ENCODE measurements around the gene MRNIP. TPM values are rescaled to one million over a fixed set of nuclear protein-coding genes. Genes with fewer than 3 reads are reported as not detected.

The MRNIP gene
- total RNA-seq, 1 experiment from 2014 or later = 36.2 TPM

- Histone ChIP-seq H3K9ac (ENCODE audit: low read length) (no peak overlapping the region; the same call in 1 of the 2 replicates), H2AFZ (ENCODE audit: low read depth, low read length, poor library complexity, severe bottlenecking) (no peak overlapping the region), H4K20me1 (ENCODE audit: insufficient read depth) (no peaks in the 10 kb centered on the region), H3K27me3 (ENCODE audit: insufficient read depth, low read length) (no peaks in the 10 kb centered on the region), H3K27ac (ENCODE audit: low read depth, low read length) (peak overlapping the region; percentile 99; the same call in 1 of the 2 replicates), H3K9me2 (ENCODE audit: insufficient read depth) (no peaks in the 10 kb centered on the region), H3K9me3 (ENCODE audit: control insufficient read depth in 1 of 2, insufficient read depth in 1 of 2, low read depth in 1 of 2, low read length in 2 of 2) (no peaks in the 10 kb centered on the region), H3K4me2 (ENCODE audit: low read length) (peak overlapping the region; percentile 99), H3K79me2 (ENCODE audit: insufficient read depth, low read length) (peaks cover 11% of the 10 kb centered on the region; the same call in 1 of the 2 replicates), H3K4me1 (ENCODE audit: control insufficient read depth in 1 of 2, insufficient read depth in 2 of 2, low read length in 2 of 2) (peaks cover 9 to 22% of the 10 kb centered on the region in 2 experiments; a peak in 3 of 4 replicates), H3K36me3 (ENCODE audit: control insufficient read depth in 1 of 2, insufficient read depth in 2 of 2, low read length in 2 of 2) (peaks cover 0 to 11% of the 10 kb centered on the region in 2 experiments; a peak in 1 of 4 replicates), H3K4me3 (replicated peaks in 1 of 2; ENCODE audit: low read depth in 1 of 2, low read length in 2 of 2) (peak overlapping the region; percentile 65 to 84; a peak in 3 of 4 replicates)
- ChIA-PET CTCF (no interaction called here), RAD21 (ENCODE audit: low non-redundant PET in 1 of 2, low total read pairs in 2 of 2, uncharacterized antibody in 2 of 2, unreplicated experiment in 2 of 2) (no interaction called here), POLR2A (no interaction called here)
- no peak for DNase-seq (ENCODE audit: low read depth, low spot score)
- intact Hi-C loops (cut with micrococcal nuclease) = loop anchor here (2.0 kb wide), 1 partner anchor 31 kb away; no protein-coding TSS in a partner anchor
- BruUV-seq (replicated peaks) = no TSS peak
- ATAC-seq = no peak
- TF ChIP-seq CEBPB (IDR thresholded peaks at IDR 0.05; ENCODE audit: low read depth) (no peak), JUND (IDR thresholded peaks at IDR 0.05) (no peak), CBX3 (IDR thresholded peaks at IDR 0.05; ENCODE audit: low read depth) (no peak), YY1 (IDR thresholded peaks at IDR 0.05; ENCODE audit: extremely low read depth, insufficient replicate concordance, low read depth, low read length) (no peak), RAD21 (IDR thresholded peaks at IDR 0.05; ENCODE audit: low read depth) (no peak), ZNF274 (IDR thresholded peaks at IDR 0.05; ENCODE audit: low read depth, low read length) (no peak), EZH2 (IDR thresholded peaks at IDR 0.05) (no peak), MAX (IDR thresholded peaks at IDR 0.05) (no peak), SP1 (IDR thresholded peaks at IDR 0.05; ENCODE audit: low read depth) (no peak), POLR2AphosphoS5 (IDR thresholded peaks at IDR 0.05; ENCODE audit: low read depth, low read length) (no peak)
These were observed 64.4 kb downstream of the MRNIP start for GRCh38 chr5:179794171-179794570.

- POLR2A ChIA-PET = no interaction called here
- Histone ChIP-seq H3K9me2 (ENCODE audit: insufficient read depth) (no peaks in the 10 kb centered on the region), H3K79me2 (ENCODE audit: insufficient read depth, low read length) (peaks cover 11% of the 10 kb centered on the region; the same call in 1 of the 2 replicates), H2AFZ (ENCODE audit: low read depth, low read length, poor library complexity, severe bottlenecking) (no peak within 1 kb of the TSS), H3K27ac (ENCODE audit: low read depth, low read length) (peak within 1 kb of the TSS; percentile 99), H3K27me3 (ENCODE audit: insufficient read depth, low read length) (no peaks in the 10 kb centered on the region), H3K9me3 (ENCODE audit: control insufficient read depth in 1 of 2, insufficient read depth in 1 of 2, low read depth in 1 of 2, low read length in 2 of 2) (no peaks in the 10 kb centered on the region), H3K4me3 (replicated peaks in 1 of 2; ENCODE audit: low read depth in 1 of 2, low read length in 2 of 2) (peak within 1 kb of the TSS; percentile 65 to 84), H3K9ac (ENCODE audit: low read length) (peak within 1 kb of the TSS; percentile 88), H4K20me1 (ENCODE audit: insufficient read depth) (no peaks in the 10 kb centered on the region), H3K36me3 (ENCODE audit: control insufficient read depth in 1 of 2, insufficient read depth in 2 of 2, low read length in 2 of 2) (peaks cover 0 to 6% of the 10 kb centered on the region in 2 experiments; a peak in 1 of 4 replicates), H3K4me1 (ENCODE audit: control insufficient read depth in 1 of 2, insufficient read depth in 2 of 2, low read length in 2 of 2) (peaks cover 9 to 22% of the 10 kb centered on the region in 2 experiments; a peak in 3 of 4 replicates), H3K4me2 (ENCODE audit: low read length) (peak within 1 kb of the TSS; percentile 99)
- ATAC-seq (no peak), DNase-seq (ENCODE audit: low read depth, low spot score) (no peak)
- no TSS peak for BruUV-seq (replicated peaks)
- CTCF ChIA-PET = no interaction called here
- intact Hi-C loops (cut with micrococcal nuclease) = loop anchor here (2.0 kb wide), 1 partner anchor 31 kb away; no protein-coding TSS in a partner anchor
- RAD21 ChIA-PET (ENCODE audit: low non-redundant PET in 1 of 2, low total read pairs in 2 of 2, uncharacterized antibody in 2 of 2, unreplicated experiment in 2 of 2) = no interaction called here
- no peak for TF ChIP-seq RAD21 (IDR thresholded peaks at IDR 0.05; ENCODE audit: low read depth)
- TF ChIP-seq FOSL1 (IDR thresholded peaks at IDR 0.05; ENCODE audit: low read depth) = no peak
- TF ChIP-seq CTCF (IDR thresholded peaks at IDR 0.05 in 2 of 3, conservative IDR thresholded peaks at IDR 0.05 in 1 of 3; ENCODE audit: borderline replicate concordance in 1 of 3, insufficient read depth in 1 of 3, low read depth in 2 of 3, low read length in 2 of 3) = no peak
- no peak for TF ChIP-seq MAX (IDR thresholded peaks at IDR 0.05)
- no peak for TF ChIP-seq SP1 (IDR thresholded peaks at IDR 0.05; ENCODE audit: low read depth)
- no peak for TF ChIP-seq EGR1 (IDR thresholded peaks at IDR 0.05; ENCODE audit: low read depth)
- TF ChIP-seq SRF (IDR thresholded peaks at IDR 0.05; ENCODE audit: low read depth) = no peak
- no peak for TF ChIP-seq JUND (IDR thresholded peaks at IDR 0.05)
- TF ChIP-seq TCF7L2 (IDR thresholded peaks at IDR 0.05; ENCODE audit: borderline replicate concordance, extremely low read depth, insufficient read depth, insufficient read length) = no peak
- no peak for TF ChIP-seq CEBPB (IDR thresholded peaks at IDR 0.05; ENCODE audit: low read depth)
- no peak for TF ChIP-seq POLR2AphosphoS5 (IDR thresholded peaks at IDR 0.05; ENCODE audit: low read depth, low read length)
- TF ChIP-seq POLR2A (IDR thresholded peaks at IDR 0.05; ENCODE audit: borderline replicate concordance, extremely low read depth, insufficient read depth, insufficient read length) = no peak
- no peak for TF ChIP-seq SIN3A (IDR thresholded peaks at IDR 0.05; ENCODE audit: low read depth)
These were observed 65.0 kb downstream of the MRNIP start, which contains the start of gene LTC4S for GRCh38 chr5:179793468-179794139. TSS of gene LTC4S (plus strand) at chr5:179793986. CDS start at chr5:179794081, 95 bp downstream.
